ENCODE results near the gene ATG10. TPM values are rescaled to one million over a fixed set of nuclear protein-coding genes. Genes with fewer than 3 reads are reported as not detected.
A peak's percentile ranks its signal among the peaks of the same experiment; 100 is the strongest.

Gene ATG10
- total and polyA plus RNA-seq, 11 donors = 2.7 to 10.7 (median 5.7) TPM

- WGBS, 4 donors = 76 to 88% (median 84%) methylated on average over 1 of the region's 1 CpG
- Histone ChIP-seq H3K4me3 (no peak overlapping the region), H3K27ac (no peak overlapping the region), H3K27me3 (no peaks in the 10 kb centered on the region), H3K36me3 (no peaks in the 10 kb centered on the region), H3K9me3 (peaks cover 0 to 26% (median 0%) of the 10 kb centered on the region in 12 donors), H3K4me1 (peaks cover 0 to 12% (median 0%) of the 10 kb centered on the region in 12 donors)
- DNase-seq (no peak), ATAC-seq (peak in 3 of 4 donors; percentile 49 to 86 (median 77))
- intact Hi-C loops (cut with DNase I) = no loop called here
- TF ChIP-seq POLR2A (IDR thresholded peaks at IDR 0.05) = no peak
- TF ChIP-seq, protein P1, sequence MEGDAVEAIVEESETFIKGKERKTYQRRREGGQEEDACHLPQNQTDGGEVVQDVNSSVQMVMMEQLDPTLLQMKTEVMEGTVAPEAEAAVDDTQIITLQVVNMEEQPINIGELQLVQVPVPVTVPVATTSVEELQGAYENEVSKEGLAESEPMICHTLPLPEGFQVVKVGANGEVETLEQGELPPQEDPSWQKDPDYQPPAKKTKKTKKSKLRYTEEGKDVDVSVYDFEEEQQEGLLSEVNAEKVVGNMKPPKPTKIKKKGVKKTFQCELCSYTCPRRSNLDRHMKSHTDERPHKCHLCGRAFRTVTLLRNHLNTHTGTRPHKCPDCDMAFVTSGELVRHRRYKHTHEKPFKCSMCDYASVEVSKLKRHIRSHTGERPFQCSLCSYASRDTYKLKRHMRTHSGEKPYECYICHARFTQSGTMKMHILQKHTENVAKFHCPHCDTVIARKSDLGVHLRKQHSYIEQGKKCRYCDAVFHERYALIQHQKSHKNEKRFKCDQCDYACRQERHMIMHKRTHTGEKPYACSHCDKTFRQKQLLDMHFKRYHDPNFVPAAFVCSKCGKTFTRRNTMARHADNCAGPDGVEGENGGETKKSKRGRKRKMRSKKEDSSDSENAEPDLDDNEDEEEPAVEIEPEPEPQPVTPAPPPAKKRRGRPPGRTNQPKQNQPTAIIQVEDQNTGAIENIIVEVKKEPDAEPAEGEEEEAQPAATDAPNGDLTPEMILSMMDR (IDR thresholded peaks at IDR 0.05) = no peak
Measured at GRCh38 chr5:82147860-82148573, 176.2 kb downstream of the ATG10 start.

DNA sequence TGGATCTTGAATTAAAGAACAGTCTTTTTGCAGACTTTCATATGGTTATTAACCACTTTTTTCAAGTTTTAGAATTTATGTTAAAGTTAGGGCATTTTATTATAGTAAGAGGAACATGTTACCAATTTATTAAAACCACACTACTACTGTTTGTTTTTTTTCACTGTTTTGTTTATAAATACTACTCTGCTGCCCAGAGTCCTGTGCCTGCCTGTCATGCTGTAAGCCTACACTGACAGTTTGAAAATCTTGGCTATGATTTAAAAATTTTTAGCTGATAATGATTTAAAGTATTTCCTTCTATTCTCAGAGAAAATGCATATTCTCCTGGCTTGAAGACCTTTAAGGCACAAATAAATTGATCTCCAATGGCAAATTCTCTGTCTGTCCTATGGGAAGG lies 177.6 kb downstream of the ATG10 start:
- Histone ChIP-seq H3K27ac (no peak overlapping the region), H3K36me3 (no peaks in the 10 kb centered on the region), H3K4me1 (peaks cover 0 to 12% (median 0%) of the 10 kb centered on the region in 12 donors), H3K27me3 (no peaks in the 10 kb centered on the region), H3K4me3 (no peak overlapping the region), H3K9me3 (peaks cover 0 to 12% (median 0%) of the 10 kb centered on the region in 12 donors)
- intact Hi-C loops (cut with DNase I) = no loop called here
- ATAC-seq (no peak), DNase-seq (no peak)
- TF ChIP-seq, protein P1 (IDR thresholded peaks at IDR 0.05) = no peak

GRCh38 chr5:82150559-82150958 lies 178.7 kb downstream of the ATG10 start:
- H3K36me3 ChIP-seq = no peaks in the 10 kb centered on the region
- 64 to 72% (median 69%) methylated on average over 3 of the region's 3 CpGs for WGBS, 4 donors
- TF ChIP-seq, protein P1 (IDR thresholded peaks at IDR 0.05) = no peak
- TF ChIP-seq POLR2A (IDR thresholded peaks at IDR 0.05) = no peak
- DNase-seq = no peak
- H3K27me3 ChIP-seq = no peaks in the 10 kb centered on the region
- peaks cover 0 to 12% (median 0%) of the 10 kb centered on the region in 12 donors for H3K4me1 ChIP-seq
- H3K27ac ChIP-seq = no peak overlapping the region
- intact Hi-C loops (cut with DNase I) = no loop called here
- H3K9me3 ChIP-seq = peaks cover 0 to under 1% (median 0%) of the 10 kb centered on the region in 12 donors
- no peak overlapping the region for H3K4me3 ChIP-seq
- peak; percentile 45 to 80 (median 74) for ATAC-seq

DNA sequence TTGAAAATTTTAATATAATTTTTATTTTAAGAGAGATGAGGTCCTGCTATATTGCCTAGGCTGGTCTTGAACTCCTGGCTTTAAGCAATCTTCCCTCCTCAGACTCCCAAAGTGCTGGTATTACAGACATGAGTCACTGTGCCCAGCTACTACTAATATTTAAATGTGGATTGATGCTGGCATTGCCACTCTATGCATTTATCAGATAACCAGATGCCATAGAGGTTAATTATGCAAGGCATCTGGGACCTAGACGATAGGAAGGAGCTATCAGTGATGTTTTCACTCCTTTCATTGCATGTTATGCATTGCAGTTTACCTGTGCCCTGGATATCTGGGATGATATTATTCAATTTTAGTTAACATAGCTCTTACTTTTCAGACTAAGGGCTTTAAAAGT lies 179.4 kb downstream of the ATG10 start:
- intact Hi-C loops (cut with DNase I) = no loop called here
- WGBS, 4 donors = 48 to 74% (median 51%) methylated on average over 1 of the region's 1 CpG

More for the DNA sequence above, 179.4 kb downstream of the ATG10 start:
- Histone ChIP-seq H3K27ac (no peak overlapping the region), H3K4me1 (peaks cover 0 to 12% (median 0%) of the 10 kb centered on the region in 12 donors), H3K4me3 (no peak overlapping the region), H3K36me3 (no peaks in the 10 kb centered on the region), H3K27me3 (no peaks in the 10 kb centered on the region), H3K9me3 (no peaks in the 10 kb centered on the region)
- DNase-seq (no peak), ATAC-seq (no peak)
- TF ChIP-seq POLR2A (IDR thresholded peaks at IDR 0.05) = no peak

All from heart left ventricle (tissue), 16 donors.